Subcutaneous adipose tissue (tissue), 4 donors: Measurements from ENCODE around the gene CDKN2AIPNL. TPM values are rescaled to one million over a fixed set of nuclear protein-coding genes. Genes with fewer than 3 reads are reported as not detected.

Source experiments
- CTCF ChIP-seq: fragments of 450-650 bp; IDR thresholded peaks from one replicate; pipeline ENCODE4 v1.5.1; 2016; ENCODE audit warnings: low read depth, mild to moderate bottlenecking, control low read depth, antibody characterized with exemption, moderate library complexity
- total RNA-seq, 4 donors: library from RNA; depleted of rRNA; stranded (reverse); fragments of >200 nt; gene quantifications; one replicate each; pipeline ENCODE4 v1.1.0, GENCODE V29; 2016

Gene CDKN2AIPNL
- total RNA-seq, 4 donors from 2014 or later: 13.8 to 18.7 (median 14.3) TPM

DNA sequence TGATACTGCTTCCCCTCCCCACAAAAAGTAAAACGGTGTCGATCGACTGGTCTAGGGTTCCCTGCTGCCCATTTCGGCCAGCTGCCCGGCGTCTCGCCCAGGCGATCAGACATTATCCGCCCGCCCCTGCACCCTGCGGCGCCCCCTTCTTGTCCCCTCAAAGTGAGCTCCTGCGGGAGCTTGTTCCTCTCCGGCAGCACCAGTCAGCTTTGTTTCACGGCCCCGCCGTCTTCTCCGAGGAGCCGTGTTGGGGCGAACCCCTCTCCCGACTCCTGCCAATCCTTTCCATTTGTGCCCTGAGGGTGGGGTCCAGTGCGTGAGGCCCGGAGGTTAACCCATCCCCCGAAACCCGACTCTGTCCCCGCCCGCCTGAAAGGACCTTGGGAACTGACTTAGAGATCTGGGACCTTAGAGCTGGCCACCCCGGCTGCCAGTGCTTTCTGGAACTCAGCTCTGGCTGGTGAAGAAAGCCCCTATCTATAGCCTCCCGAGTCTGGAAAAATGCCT, 39.8 kb downstream of the CDKN2AIPNL start:
- TF ChIP-seq CTCF: no peak

- TF ChIP-seq CTCF: no peak
Observed at GRCh38 chr5:134370871-134371833, 40.5 kb downstream of the CDKN2AIPNL start, which contains the start of gene UBE2B. UBE2B (plus strand) TSS chr5:134371569; CDS start chr5:134371596, 27 bp downstream.

- no peak for TF ChIP-seq CTCF
Observed at GRCh38 chr5:134370311-134370870, 41.3 kb downstream of the CDKN2AIPNL start.

- no peak for TF ChIP-seq CTCF
Observed at GRCh38 chr5:134365604-134366003, 46.1 kb downstream of the CDKN2AIPNL start.

DNA sequence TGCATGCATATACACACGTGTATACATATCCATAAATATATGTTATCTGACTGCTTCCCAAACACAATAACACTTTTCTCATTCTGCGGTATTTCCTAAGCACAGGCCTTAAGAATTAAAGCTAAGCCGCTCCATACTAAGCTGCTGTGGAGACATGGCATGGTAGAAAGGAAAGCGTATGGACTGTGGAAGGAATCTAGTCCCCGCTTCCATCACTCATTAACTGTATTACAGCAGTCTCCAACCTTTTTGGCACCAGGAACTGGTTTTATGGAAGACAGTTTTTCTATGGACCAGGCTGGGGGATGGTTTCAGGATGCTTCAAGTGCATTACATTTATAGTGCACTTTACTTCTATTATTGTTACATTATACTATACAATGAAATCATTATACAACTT, 56.0 kb downstream of the CDKN2AIPNL start:
- TF ChIP-seq CTCF: no peak

Other genes with a start within 250 kb of the CDKN2AIPNL start
- gene SKP1, start 234.9 kb downstream of the CDKN2AIPNL start, total RNA-seq: 100 to 1,000 TPM; 132 to 336 (median 244) TPM
- 100 to 1,000 TPM in 2 of 4 donors, 10 to 100 TPM in 2; 63.6 to 133 (median 111) TPM for gene PPP2CA, start 185.8 kb downstream of the CDKN2AIPNL start, total RNA-seq
- gene CDKL3, start 44.7 kb downstream of the CDKN2AIPNL start, total RNA-seq: 1 to 10 TPM; 1.8 to 7.5 (median 2.8) TPM
- gene UBE2B, start 40.3 kb downstream of the CDKN2AIPNL start, total RNA-seq: 100 to 1,000 TPM in 1 of 4 donors, 10 to 100 TPM in 3; 62.0 to 148 (median 90.2) TPM
- gene JADE2, start 113.8 kb upstream of the CDKN2AIPNL start, total RNA-seq: 10 to 100 TPM; 18.3 to 87.4 (median 48.2) TPM
- 10 to 100 TPM; 33.2 to 65.7 (median 50.7) TPM for gene SAR1B, start 220.9 kb upstream of the CDKN2AIPNL start, total RNA-seq
- gene SEC24A, start 236.9 kb upstream of the CDKN2AIPNL start, total RNA-seq: 10 to 100 TPM; 19.2 to 38.5 (median 26.4) TPM